Mononuclear cell (primary cell): Measurements from ENCODE around the gene TXLNG. TPM values are rescaled to one million over a fixed set of nuclear protein-coding genes. Genes with fewer than 3 reads are reported as not detected.

Source experiments
- H3K27me3 ChIP-seq: 2 replicates; pipeline ENCODE4 v1.6.0; 2011; ENCODE audit warnings: low read length, control low read depth; ENCODE audit not compliant: insufficient read depth
- H3K4me1 ChIP-seq: 2 replicates; pipeline ENCODE4 v1.5.1; 2011; ENCODE audit warnings: mild to moderate bottlenecking, low read length, control low read depth; ENCODE audit not compliant: insufficient read depth
- H3K4me3 ChIP-seq: 2 replicates; pipeline ENCODE4 v1.5.1; 2011; ENCODE audit warnings: mild to moderate bottlenecking, low read length, moderate library complexity
- H3K9me3 ChIP-seq: 2 replicates; pipeline ENCODE4 v1.5.1; 2011; ENCODE audit warnings: low read depth, mild to moderate bottlenecking, control low read depth, low read length
- total RNA-seq: library from RNA; depleted of rRNA; stranded (reverse); fragments of >200 nt; gene quantifications from one replicate; pipeline ENCODE4 v1.2.3, GENCODE V29; 2012

Gene TXLNG
- total RNA-seq, 1 donor = 17.9 TPM

DNA sequence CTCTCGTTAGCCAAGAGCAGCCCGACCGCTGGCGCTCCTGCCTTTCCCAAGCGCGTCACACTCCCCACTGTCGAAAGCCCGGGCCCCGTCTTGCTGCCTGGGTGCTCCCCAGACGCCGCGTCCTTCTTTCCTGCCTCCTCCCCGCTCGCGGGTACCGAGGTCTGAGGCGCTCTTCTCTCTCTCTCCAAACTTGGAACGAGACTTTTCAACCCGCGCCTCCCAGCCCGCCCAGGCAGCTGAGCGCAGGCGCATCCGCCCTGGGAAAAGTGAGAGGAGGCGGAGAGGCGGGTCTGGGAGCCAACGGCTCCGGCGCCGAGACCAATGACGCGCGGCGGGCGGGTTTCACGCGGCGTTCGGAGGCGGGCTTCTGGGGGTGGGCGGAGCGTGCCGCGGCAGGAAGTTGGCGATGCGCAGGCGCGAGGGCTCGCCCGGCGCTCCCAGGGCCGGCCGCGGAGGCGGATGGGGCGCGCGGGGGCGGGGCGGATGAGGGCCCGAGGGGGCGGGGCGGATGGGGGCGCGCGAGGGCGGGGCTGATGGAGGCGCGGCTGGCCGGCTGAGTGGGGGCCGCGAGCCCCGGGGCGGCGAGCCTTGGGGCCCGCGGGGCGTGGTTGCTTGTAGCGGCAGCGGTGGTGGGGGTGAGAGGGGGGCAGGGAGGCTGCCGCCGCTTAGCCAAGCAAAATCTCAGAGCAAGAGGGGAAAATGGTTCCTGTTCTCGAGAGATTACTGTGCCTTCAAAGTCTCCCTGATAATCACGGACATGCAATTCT is 84.0 kb downstream of the TXLNG start, which contains the start of gene RBBP7:
Gene RBBP7 (minus strand): TSS at position 268 of the 767 bp plus-strand sequence. CDS start 309 bp downstream, outside the sequence.
- Histone ChIP-seq H3K27me3 (no peaks in the 10 kb centered on the region), H3K4me3 (peak within 1 kb of the TSS; percentile 65)

GRCh38 chrX:16870862-16871815 is 84.9 kb downstream of the TXLNG start:
- Histone ChIP-seq H3K4me1 (peaks cover 27% of the 10 kb centered on the region), H3K27me3 (no peaks in the 10 kb centered on the region), H3K9me3 (no peaks in the 10 kb centered on the region), H3K4me3 (peak overlapping the region; percentile 54)

More for the DNA sequence above, 84.0 kb downstream of the TXLNG start, which contains the start of gene RBBP7:
- Histone ChIP-seq H3K9me3 (no peaks in the 10 kb centered on the region), H3K4me1 (peaks cover 27% of the 10 kb centered on the region)

DNA sequence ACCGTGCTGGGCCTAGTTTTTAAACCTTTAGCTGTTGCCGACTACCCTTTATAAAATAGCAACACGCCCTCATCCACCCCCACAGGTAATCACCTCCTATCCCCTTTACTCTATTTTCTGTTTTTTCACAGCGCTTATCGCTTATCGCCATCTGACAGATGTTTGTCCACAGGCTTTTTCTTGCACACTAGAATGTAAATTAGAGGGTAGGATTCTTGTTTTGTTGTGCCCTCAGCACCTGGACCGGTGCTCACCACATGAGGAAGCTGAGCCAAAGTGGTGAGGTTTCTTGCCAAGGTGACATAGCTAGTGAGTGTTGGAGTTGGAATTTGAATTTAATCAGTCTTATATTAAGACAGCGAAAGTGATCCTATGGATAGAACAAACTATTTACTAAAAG is 86.8 kb downstream of the TXLNG start:
- no peaks in the 10 kb centered on the region for H3K9me3 ChIP-seq
- H3K4me1 ChIP-seq = peaks cover 22% of the 10 kb centered on the region
- H3K4me3 ChIP-seq = no peak overlapping the region
- no peaks in the 10 kb centered on the region for H3K27me3 ChIP-seq

- Histone ChIP-seq H3K27me3 (no peaks in the 10 kb centered on the region), H3K4me1 (peaks cover 11% of the 10 kb centered on the region), H3K9me3 (no peaks in the 10 kb centered on the region), H3K4me3 (no peak overlapping the region)
Measured at GRCh38 chrX:16874458-16875095, 88.3 kb downstream of the TXLNG start.

GRCh38 chrX:16876696-16877095 is 90.4 kb downstream of the TXLNG start:
- Histone ChIP-seq H3K27me3 (no peaks in the 10 kb centered on the region), H3K4me3 (no peak overlapping the region), H3K9me3 (no peaks in the 10 kb centered on the region), H3K4me1 (peaks cover 3% of the 10 kb centered on the region)

DNA sequence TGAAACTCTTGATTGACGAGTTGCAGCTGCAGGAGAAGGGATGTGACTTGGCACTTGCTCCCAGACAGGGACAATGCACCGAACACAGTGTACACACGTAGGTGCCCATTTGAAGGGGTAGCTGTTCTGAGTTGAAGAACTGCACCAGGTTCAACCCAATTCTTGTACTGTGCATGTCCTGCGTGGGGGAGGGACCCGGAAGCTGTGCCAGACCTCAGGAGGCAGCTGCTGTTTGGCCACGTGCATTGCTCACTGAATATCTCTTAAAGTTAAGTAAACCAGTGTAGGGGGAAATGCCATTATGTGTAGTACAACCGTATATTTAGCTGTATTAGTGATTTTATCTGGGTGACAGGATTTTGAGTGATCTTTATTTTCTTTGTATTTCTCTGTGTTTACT is 95.9 kb downstream of the TXLNG start:
- Histone ChIP-seq H3K9me3 (no peaks in the 10 kb centered on the region), H3K4me3 (no peak overlapping the region), H3K27me3 (no peaks in the 10 kb centered on the region), H3K4me1 (peaks cover 5% of the 10 kb centered on the region)

DNA sequence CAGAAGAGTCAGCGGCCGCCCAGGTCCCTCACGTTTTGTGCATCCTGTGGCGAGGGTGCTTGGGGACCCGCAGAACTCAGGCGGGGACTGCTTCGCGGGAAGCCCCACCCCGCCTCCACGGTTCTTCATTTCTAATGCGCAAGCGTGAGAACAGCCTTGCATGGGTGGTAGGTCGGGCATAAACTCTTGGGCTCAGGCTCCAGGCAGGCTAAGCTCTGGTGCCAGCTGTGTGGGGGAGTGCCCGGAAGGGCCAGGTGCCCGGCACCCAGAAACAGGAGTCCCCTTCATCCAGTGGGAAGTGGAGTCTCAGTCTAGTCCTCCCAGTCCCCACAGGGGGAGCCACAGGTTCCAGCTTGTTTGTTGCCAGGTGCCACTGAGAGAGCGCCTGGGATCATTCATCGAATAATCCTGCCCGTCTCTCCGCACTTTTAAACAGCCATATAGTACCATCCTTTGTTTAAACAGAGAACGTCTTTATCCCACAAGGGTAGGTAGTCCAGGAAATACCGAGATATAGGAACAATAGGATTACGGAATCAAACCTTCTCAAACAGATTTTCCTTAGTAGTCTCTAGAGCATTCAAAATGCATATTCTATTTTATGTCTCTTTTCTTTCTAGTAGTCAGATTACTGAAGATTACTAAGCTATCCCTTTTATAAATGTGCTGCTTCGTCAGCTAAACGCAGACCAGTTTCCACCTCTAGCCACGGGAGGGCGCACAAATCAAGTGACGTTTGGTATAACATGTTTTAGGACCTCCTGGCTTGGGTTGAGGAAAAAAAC is 96.6 kb downstream of the TXLNG start:
- Histone ChIP-seq H3K9me3 (no peaks in the 10 kb centered on the region), H3K4me3 (peak overlapping the region; percentile 44), H3K4me1 (peaks cover 5% of the 10 kb centered on the region), H3K27me3 (no peaks in the 10 kb centered on the region)

DNA sequence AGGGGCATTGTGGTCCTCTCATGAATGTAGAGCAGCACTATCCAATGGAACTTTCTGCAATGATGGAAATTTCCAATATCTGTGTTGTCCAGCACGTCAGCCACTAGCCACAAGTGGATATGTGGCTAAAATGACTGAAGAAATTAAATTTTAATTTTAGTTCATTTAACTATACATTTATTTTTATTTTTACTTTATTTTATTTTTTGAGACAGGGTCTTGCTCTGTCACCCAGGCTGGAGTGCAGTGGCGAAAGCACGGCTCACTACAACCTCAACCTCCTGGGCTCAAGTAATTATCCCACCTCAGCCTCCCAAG is 97.2 kb downstream of the TXLNG start:
- Histone ChIP-seq H3K9me3 (no peaks in the 10 kb centered on the region), H3K27me3 (no peaks in the 10 kb centered on the region), H3K4me1 (peaks cover 5% of the 10 kb centered on the region), H3K4me3 (no peak overlapping the region)

- no peak overlapping the region for H3K4me3 ChIP-seq
- no peaks in the 10 kb centered on the region for H3K27me3 ChIP-seq
- H3K4me1 ChIP-seq = peaks cover 5% of the 10 kb centered on the region
- no peaks in the 10 kb centered on the region for H3K9me3 ChIP-seq
Measured at GRCh38 chrX:16885628-16886027, 99.4 kb downstream of the TXLNG start.

- no peak overlapping the region for H3K4me3 ChIP-seq
- H3K4me1 ChIP-seq = peaks cover 7% of the 10 kb centered on the region
- H3K27me3 ChIP-seq = no peaks in the 10 kb centered on the region
- H3K9me3 ChIP-seq = no peaks in the 10 kb centered on the region
Measured at GRCh38 chrX:16892504-16893362, 106.5 kb downstream of the TXLNG start.

Other genes starting within 250 kb of the TXLNG start
- not detected for gene S100G, start 136.3 kb upstream of the TXLNG start, total RNA-seq
- 2.9 TPM for gene CTPS2, start 73.8 kb upstream of the TXLNG start, total RNA-seq
- 43.0 TPM for gene SYAP1, start 66.9 kb upstream of the TXLNG start, total RNA-seq
- gene RBBP7, start 83.9 kb downstream of the TXLNG start, total RNA-seq = 158 TPM
- 1.8 TPM for gene REPS2, start 160.2 kb downstream of the TXLNG start, total RNA-seq